HG03103 (cell line): Measurements from ENCODE around the gene SCML2.
"Not testable (repeated sequence)": the region's sequence is repeated elsewhere in the genome, so short reads cannot be mapped to it uniquely, and the experiment has no call there.

Experiments
- ATAC-seq: cut with Tn5 transposase; IDR thresholded peaks from one replicate; pipeline ENCODE4 v1.9.1; 2021; ENCODE audit warnings: low read depth; ENCODE audit not compliant: unreplicated experiment

Gene SCML2

DNA sequence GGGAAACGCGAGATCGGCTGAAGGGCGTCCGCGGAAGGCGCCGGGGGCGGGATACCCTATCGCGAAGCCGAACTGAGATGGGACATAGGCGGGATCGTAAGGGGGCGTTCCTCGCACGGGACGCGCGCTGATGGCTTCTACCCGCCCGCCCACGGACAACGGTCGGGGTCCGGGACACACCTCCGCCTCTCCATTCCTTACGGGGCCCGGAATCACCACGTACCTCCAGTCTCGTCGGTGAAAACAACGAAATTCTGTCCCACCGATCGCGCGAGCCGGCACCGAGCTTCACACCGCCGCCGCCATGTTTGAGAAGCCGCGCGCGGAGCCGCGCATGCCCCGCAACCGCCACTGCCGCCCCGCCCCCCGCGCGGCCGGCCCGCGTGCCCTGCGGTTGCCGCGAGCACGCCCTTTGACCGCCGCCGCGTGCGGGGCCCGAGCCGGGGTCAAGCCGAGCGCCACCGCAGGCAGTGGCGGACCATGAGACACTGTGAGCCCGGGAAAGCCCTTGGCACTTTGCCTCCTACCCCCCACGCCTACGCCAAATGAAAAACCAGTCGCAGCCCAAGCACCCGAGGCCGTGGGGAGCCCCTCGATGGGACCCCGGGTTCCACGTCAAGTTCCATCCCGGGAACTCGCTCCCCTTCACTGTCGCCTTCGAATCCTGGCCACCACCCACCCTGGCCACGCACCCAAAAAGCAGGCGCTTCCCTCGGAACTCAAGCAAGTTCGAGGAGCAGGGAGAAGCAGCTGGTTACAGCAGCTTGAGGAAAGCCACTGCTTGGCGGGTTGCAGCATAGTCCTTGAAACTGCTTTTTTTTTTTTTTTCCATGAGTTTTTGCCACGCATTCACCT, at the start of gene SCML2:
SCML2 (minus strand) TSS at position 320 of the 855 bp plus-strand sequence. CDS start 20,617 bp downstream, outside the sequence.
- ATAC-seq, result no peak

- no peak for ATAC-seq
These were observed 47.3 kb upstream of the SCML2 start for GRCh38 chrX:18401848-18402213.

- ATAC-seq, result no peak
These were observed 40.0 kb upstream of the SCML2 start for GRCh38 chrX:18394477-18394876.

GRCh38 chrX:18390941-18391538, 36.6 kb upstream of the SCML2 start:
- ATAC-seq, result no peak

DNA sequence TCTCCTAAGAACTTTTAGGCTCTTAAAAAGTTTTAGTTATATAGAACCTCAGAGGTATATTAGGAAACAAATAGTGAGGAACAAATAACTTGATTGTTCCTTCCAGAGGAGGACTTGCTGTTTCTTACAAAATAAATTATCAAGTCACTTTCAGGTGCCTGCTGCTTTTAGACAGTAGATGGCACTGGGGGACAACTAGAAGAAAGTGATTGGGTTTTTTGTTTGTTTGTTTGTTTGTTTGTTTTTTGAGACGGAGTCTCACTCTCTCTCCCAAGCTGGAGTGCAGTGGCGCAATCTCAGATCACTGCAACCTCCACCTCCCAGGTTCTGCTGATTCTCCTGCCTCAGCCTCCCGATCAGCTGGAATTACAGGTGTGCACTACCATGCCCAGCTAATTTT, 35.5 kb upstream of the SCML2 start:
- ATAC-seq, result no peak

GRCh38 chrX:18377796-18378195, 23.3 kb upstream of the SCML2 start:
- ATAC-seq, result no peak

- not testable (repeated sequence) for ATAC-seq
These were observed 20.8 kb upstream of the SCML2 start for GRCh38 chrX:18375131-18375805.

- not testable (repeated sequence) for ATAC-seq
These were observed 14.6 kb upstream of the SCML2 start for GRCh38 chrX:18369096-18369495.

GRCh38 chrX:18368402-18368801, 13.9 kb upstream of the SCML2 start:
- no peak for ATAC-seq

- no peak for ATAC-seq
These were observed 6.4 kb upstream of the SCML2 start for GRCh38 chrX:18360867-18361266.

- ATAC-seq, result no peak
These were observed 538 bp downstream of the SCML2 start for GRCh38 chrX:18353931-18354368.

DNA sequence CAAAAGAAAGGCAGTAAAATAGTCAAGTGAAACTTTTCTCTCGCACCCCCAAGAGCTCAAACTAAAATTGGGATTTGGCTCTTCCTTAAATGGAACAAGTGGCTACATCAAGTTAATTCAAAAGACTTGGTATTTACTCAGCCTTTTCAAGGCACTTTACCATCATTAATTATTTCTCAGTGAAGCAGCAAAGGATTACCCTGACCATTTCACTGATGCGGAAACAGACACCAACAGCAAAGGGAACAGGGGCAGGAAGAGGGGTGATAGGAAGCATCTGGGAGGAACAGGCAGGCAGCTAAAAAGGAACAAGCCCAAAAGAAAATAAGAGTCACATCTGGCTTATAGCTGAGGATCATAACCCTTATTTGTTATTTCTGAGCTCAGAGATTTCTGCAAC, 2.7 kb downstream of the SCML2 start:
- no peak for ATAC-seq

DNA sequence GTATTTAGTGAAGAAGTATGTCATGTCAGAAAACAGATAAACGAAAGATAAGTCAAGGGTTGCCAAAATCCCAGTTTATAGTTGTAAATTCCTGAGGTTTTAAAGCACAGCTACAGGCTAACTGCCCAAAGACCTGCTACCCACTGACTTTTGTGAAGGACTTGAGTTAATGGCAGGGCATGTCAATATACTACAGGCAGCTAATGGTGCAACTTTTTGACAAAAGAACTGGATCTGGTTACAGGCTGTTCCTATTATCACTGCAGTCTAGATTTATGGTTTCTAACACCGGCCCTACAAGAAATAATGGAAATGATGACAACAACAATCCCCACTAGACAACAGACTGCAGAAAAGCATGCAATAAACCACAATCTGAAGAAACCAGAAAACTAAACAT, 6.4 kb downstream of the SCML2 start:
- no peak for ATAC-seq

- no peak for ATAC-seq
These were observed 45.1 kb downstream of the SCML2 start for GRCh38 chrX:18309401-18309800.

DNA sequence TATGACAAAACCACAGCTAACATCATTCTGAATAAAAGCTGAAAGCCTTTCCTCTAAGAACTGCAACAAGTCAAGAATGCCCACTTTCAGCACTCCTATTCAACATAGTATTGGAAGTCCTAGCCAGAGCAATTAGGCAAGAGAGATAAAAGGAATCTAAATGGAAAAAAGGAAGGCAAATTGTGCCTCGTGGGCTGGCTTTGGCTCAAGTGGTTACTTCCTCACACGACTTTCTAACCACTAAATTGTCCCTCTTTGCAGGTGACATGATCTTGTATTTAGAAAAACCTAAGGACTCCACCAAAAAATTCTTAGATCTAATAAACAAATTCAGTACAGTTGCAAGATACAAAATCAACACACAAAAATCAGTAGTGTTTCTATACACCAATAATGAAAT, 57.2 kb downstream of the SCML2 start:
- ATAC-seq, result no peak

- no peak for ATAC-seq
These were observed 59.6 kb downstream of the SCML2 start for GRCh38 chrX:18294893-18295292.

DNA sequence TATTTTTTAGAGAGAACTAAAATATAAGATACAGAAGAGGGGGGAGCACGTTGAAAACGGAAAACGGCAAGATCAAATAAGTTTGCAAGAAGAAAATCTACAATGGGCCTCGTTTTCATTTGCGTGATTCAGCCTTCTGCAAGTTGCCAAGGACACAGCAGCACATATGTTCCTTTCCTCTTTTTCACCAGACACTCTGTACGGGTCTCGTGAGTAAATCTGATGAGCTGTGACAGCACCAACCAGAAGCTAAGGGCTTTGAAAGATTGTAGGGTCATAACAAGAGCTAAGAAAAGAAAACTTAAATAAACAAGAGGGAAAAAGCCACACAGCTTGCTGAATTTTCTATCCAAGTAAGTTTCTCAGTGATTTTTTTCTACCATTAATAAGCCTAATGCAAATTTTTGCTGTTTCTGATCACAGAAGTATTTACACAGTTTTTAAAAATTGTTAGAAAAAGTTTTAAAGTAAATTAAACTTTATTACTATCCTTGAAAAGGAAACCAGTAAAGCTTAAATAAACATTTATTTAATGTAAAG, 63.4 kb downstream of the SCML2 start:
- ATAC-seq, result no peak

GRCh38 chrX:18290200-18290599, 64.3 kb downstream of the SCML2 start:
- ATAC-seq, result no peak

GRCh38 chrX:18288716-18289115, 65.8 kb downstream of the SCML2 start:
- no peak for ATAC-seq

DNA sequence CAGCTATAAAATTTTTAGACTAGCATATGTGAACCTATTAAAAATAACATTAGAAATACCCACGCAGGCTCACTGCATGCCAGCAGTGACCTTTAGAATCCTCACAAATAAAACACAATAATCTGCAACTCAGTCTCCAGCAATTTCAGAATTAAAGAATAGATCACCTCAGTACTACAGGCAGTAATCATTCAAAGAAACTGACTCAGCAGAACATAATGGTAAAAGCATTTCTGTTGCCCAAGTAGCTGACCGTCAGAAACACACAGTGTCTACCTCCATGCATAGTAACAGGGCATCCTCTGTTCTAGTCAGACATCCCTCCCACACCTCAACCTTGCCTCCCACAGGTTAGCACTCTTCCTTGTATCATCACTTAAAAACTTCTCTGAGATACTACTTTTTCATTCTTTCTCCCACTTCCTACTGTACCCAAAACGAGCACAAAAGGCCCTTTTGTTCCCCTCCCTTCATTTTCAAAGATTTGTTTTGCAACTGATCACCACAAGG, 68.1 kb downstream of the SCML2 start:
- ATAC-seq, result no peak

DNA sequence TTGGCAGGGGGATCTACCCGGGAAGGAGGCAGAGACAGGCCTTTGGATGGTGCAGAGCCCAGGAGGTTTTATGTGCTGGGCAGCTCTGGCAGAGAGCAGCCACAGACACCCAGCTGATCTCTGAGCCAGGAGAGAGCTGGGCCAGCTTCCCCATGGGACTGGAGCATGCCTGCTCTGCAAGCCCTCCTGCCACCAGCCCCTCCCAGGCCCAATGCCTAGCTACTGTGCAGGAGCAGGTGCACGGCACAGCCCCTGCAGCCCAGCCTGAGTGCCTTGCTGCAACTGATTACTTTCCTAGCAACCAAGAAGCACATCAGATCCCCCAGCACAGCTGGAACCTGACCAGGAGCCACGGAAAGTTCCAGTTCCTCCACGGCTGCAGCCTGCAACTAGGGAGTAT, 76.0 kb downstream of the SCML2 start:
- ATAC-seq, result no peak
